HG02943 (cell line): Measurements from ENCODE around the gene UBE2QL1.

Source experiments
- ATAC-seq: cut with Tn5 transposase; IDR thresholded peaks from one replicate; pipeline ENCODE4 v1.9.1; 2021; ENCODE audit warnings: mild to moderate bottlenecking, low read depth, moderate library complexity; ENCODE audit not compliant: unreplicated experiment

Gene UBE2QL1

GRCh38 chr5:6471252-6471651 is 22.6 kb downstream of the UBE2QL1 start:
- no peak for ATAC-seq

DNA sequence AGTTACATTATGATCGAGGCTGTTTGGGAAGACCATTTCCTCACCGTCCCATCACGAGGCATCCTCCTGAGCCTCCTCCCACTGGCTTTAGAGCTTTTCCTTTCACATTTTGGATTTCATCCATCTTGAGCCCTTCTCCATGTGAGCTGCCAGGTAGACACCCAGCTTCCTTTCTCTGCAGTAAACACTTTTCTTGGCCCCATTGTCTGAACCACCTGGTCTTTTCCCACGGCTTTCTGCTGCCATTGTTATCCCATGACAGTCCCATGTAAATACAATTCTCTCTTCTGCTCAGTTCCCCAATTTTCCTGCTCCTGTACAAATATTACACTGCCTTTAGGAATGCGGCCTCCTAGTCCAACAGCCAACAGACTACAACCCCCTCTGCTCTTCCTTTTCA is 24.1 kb downstream of the UBE2QL1 start:
- no peak for ATAC-seq

GRCh38 chr5:6473284-6473683 is 24.6 kb downstream of the UBE2QL1 start:
- no peak for ATAC-seq

DNA sequence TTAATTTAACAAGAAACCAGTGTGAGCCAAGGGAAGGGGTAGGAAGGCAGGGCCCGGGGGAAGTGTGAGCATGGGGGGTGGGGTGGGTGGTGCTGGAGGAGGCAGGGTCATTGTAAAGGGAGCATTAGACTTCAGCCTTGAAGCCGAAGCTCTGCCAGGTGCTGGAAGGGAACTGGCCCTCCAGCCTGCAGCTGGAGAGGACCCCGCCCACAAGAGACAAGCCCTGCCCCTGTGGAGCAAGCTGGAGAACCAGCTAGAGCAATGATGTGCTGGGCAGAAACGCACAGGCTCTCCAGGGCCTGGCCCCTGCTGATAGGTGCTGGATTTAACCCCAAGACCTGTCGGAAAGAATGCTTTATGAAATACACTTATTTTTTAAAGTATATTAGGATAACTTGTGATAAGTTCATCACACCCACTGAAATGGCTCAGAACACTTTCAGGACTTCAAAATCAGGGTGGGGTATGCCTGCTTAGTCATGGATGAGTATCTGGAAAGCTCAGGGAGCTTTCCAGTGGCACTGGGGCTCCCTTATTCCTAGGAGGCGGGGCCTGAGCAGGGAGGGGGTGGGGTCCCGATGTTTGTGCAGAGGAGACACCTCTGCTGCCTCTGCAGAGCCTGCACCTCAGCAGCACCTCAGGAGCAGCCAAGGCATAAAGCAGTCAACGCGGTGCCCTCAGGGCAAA is 27.1 kb downstream of the UBE2QL1 start:
- no peak for ATAC-seq

DNA sequence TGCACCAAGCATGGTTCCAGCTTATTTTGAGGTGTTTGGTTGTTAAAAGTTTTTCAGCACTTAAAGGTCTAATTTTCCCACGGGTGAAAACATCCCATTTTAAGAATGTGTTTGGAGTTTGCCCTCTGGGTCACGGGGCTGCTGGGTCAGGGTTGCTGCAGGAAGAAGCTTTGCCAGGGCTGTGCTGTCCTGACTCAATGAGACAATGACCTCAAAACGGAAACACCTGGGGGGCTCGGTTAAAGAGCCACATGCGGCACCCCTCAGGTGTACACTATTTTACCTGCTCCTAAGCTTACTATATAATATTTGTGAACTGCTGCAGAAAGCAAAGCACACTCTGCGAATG is 27.6 kb downstream of the UBE2QL1 start:
- no peak for ATAC-seq

DNA sequence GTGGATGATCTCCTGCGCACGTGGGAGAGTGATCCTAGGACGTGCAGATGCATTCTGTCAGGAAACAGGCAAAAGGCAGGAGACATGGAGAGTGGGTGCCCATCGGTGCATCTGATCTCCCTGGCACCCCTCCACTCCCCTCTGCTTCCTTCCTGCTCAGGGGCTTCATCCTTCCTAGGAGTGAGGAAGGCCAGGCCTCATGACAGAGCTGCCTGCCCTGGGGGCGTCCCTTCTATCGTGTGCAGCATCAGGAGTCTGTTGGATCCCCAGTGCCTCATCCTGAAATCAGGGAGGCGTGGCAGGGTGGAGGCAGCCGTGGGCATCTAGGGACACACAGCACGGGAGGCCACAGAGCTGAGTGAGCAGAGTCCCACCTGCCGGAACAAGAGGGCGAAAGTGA is 30.1 kb downstream of the UBE2QL1 start:
- ATAC-seq = no peak

GRCh38 chr5:6480133-6481051 is 31.7 kb downstream of the UBE2QL1 start:
- ATAC-seq = peak; percentile 43

GRCh38 chr5:6482735-6483134 is 34.1 kb downstream of the UBE2QL1 start:
- ATAC-seq = no peak

DNA sequence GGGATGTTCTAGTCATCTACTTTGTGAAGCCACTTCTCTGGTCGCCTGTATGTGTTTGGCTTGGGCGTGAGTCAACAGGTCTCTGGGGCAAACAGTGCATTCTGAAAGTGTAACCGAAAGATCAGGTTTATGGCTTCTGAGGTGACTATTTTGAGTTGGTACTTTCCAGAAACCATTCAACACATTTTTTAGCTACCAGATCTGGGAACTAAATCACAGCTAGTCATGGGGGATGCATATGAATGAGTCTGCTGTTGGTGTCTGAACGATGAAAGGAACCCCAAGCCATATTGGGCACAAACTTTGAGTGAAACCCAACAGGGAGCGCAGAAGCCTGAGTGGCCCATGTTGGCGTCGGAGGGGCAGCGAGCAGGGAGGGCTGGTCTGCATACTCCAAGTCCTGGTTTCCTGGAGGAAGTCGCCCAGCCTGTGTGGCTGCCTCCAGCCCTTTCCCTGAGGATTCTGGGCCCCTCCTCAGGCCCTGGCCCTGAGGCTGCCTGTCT is 35.3 kb downstream of the UBE2QL1 start:
- ATAC-seq = peak; percentile 84

DNA sequence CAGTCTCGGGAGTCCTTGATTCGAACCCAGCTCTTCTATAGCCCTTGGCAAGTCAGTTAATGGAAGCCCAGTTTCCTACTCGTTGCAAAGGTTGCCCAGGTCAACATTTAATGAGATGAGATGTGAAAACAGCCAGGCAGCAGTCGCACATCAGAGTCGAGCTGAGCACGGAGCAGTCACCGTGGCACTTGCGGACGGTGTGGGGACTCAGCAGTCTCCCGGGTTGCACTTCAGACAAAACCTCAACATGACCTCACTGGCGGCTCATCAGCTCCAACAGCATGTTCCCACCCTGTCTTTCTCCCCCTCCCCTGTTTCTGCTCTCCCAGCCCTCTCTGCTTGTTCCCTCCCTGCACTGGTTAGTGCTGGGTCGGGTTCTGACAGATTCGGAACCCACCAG is 35.8 kb downstream of the UBE2QL1 start:
- no peak for ATAC-seq

DNA sequence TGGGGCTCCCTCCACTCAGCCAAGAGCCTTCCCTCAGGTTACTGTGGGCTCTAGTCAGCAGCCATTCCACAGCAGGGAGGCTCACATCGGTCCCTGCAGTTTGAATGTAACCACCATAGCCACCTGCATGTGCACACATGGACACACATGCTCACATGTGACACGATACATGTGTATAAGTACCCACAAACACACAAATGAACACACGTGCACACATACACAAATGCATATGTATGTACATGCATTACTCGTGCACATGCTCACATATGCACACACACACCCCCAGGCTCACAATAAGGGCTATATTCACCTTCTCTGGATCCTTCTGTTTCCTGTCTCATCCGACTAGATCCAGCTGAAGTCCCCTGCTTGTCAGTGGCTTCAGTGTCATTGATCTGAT is 36.2 kb downstream of the UBE2QL1 start:
- ATAC-seq = no peak

DNA sequence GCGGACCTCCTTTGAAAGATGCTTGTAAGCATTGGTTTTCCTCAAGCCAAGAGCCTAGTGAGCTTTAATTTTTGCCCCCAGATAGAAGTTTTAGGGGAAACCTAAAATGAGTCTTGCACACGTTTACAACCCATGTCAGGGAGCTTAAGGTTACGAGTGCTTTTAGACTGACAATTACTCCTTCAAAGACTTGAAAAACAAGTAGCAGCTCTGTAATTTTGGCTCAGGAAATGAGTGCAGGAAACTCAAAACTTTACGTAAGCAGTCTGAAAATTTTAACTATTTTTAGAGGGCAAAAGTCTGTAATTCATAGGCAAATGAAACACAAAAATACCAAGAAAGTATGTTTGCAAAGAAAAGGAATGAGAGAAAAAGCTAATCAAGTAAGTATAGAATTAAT is 36.8 kb downstream of the UBE2QL1 start:
- no peak for ATAC-seq

GRCh38 chr5:6486074-6486473 is 37.4 kb downstream of the UBE2QL1 start:
- no peak for ATAC-seq

DNA sequence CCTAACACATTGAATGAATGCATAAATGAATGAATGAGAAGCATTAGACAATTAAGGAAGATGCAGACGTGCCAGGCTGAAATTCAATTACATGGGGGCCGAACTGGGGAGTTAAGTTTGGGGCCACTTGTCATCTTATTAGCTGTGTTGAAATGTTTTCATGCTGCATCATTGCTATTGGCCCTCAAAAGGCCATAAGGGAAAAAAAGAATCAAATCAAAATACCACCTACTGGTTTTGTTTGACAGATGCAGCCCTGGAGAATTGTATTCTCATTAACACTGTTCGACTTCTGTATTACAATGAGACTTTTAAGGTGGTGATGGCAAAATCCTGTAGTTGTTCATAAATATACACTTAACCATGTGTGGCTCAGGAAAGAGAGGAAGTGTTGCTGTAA is 38.4 kb downstream of the UBE2QL1 start:
- ATAC-seq = no peak

- no peak for ATAC-seq
Observed at GRCh38 chr5:6488021-6488420, 39.4 kb downstream of the UBE2QL1 start.

DNA sequence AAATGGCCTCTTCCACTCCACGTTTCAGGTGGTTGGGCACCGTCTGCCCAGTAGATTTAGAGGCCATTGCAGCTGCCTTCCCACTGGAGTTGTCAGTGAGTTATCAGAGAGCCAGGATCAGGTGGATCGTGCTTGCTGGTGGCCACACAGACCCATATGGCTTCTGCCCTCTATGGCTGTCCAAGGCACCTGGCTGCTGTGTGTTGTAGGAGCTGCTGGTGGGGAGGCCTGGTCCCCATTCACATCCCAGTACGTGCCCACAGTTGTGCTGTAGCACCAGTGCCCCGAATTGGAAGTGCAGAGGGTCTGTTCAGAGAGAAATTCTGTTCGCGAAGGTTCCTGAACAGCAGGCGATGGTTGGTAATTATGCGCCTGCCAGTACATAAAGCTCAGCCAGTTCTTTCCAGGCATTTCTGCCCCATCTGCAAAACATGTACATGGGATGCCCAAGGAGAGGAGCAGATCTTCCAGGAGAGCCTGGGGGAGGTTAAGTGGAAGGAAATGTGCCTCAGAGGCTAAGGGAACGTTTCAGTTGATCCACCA is 41.1 kb downstream of the UBE2QL1 start:
- no peak for ATAC-seq

- ATAC-seq = no peak
Observed at GRCh38 chr5:6490246-6490645, 41.6 kb downstream of the UBE2QL1 start.

GRCh38 chr5:6490693-6491092 is 42.0 kb downstream of the UBE2QL1 start:
- no peak for ATAC-seq

- no peak for ATAC-seq
Observed at GRCh38 chr5:6491196-6491918, 42.7 kb downstream of the UBE2QL1 start.

DNA sequence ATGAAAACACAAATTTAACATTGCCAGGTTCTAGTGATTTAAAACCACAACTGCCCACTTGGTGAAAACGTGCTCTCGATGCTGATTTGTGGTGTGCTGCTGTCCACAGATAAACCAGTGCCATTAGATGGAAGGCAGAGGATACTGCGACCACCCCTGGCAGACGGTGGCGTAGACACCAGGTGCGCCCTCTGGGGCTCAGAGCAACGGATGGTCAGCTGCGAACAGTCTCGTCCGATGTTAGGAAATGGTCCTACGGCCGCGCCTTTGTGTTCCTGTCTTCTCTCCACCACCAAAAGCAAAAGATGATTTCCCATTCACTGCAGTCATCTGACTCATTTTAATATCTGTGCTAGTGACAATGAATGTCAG is 43.2 kb downstream of the UBE2QL1 start:
- no peak for ATAC-seq

GRCh38 chr5:6492934-6493333 is 44.3 kb downstream of the UBE2QL1 start:
- no peak for ATAC-seq
